Measurements from ENCODE around the gene SPEG.

Gene SPEG

GRCh38 chr2:219423652-219424377, 10.8 kb upstream of the SPEG start:
- DNase-seq (ENCODE audit: low read depth in 2 of 2) = no peak

GRCh38 chr2:219425238-219426067, 9.2 kb upstream of the SPEG start:
- no peak for DNase-seq (ENCODE audit: low read depth in 2 of 2)

GRCh38 chr2:219426068-219426443, 8.6 kb upstream of the SPEG start:
- no peak for DNase-seq (ENCODE audit: low read depth in 2 of 2)

- DNase-seq (ENCODE audit: low read depth in 2 of 2) = no peak
Measured at GRCh38 chr2:219426534-219427136, 8.0 kb upstream of the SPEG start.

- DNase-seq (ENCODE audit: low read depth in 2 of 2) = no peak
Measured at GRCh38 chr2:219428469-219428868, 6.2 kb upstream of the SPEG start.

GRCh38 chr2:219429958-219430606, 4.6 kb upstream of the SPEG start:
- DNase-seq (ENCODE audit: low read depth in 2 of 2) = no peak

GRCh38 chr2:219430633-219431615, 3.7 kb upstream of the SPEG start:
- DNase-seq (ENCODE audit: low read depth in 2 of 2) = no peak

- peak in 1 of 2 donors; percentile 25 for DNase-seq (ENCODE audit: low read depth in 2 of 2)
Measured at GRCh38 chr2:219433666-219434467, 776 bp upstream of the SPEG start.

- no peak for DNase-seq (ENCODE audit: low read depth in 2 of 2)
Measured at GRCh38 chr2:219434468-219434717, 250 bp upstream of the SPEG start.

GRCh38 chr2:219435701-219436100, 1.1 kb downstream of the SPEG start:
- DNase-seq (ENCODE audit: low read depth in 2 of 2) = no peak

GRCh38 chr2:219436491-219436890, 1.8 kb downstream of the SPEG start:
- DNase-seq (ENCODE audit: low read depth in 2 of 2) = no peak

- no peak for DNase-seq (ENCODE audit: low read depth in 2 of 2)
Measured at GRCh38 chr2:219437141-219437540, 2.5 kb downstream of the SPEG start.

- no peak for DNase-seq (ENCODE audit: low read depth in 2 of 2)
Measured at GRCh38 chr2:219437690-219438206, 3.1 kb downstream of the SPEG start.

GRCh38 chr2:219438453-219438852, 3.8 kb downstream of the SPEG start:
- no peak for DNase-seq (ENCODE audit: low read depth in 2 of 2)

- DNase-seq (ENCODE audit: low read depth in 2 of 2) = no peak
Measured at GRCh38 chr2:219439506-219439905, 4.9 kb downstream of the SPEG start.

GRCh38 chr2:219440388-219441256, 6.0 kb downstream of the SPEG start:
- DNase-seq (ENCODE audit: low read depth in 2 of 2) = no peak

- peak; percentile 29 for DNase-seq (ENCODE audit: low read depth in 2 of 2)
Measured at GRCh38 chr2:219441451-219442255, 7.0 kb downstream of the SPEG start.

GRCh38 chr2:219442256-219443015, 7.8 kb downstream of the SPEG start:
- no peak for DNase-seq (ENCODE audit: low read depth in 2 of 2)

Measured in activated CD4-positive, alpha-beta T cell treated with anti-CD3 and anti-CD28 coated beads for 24 hours (primary cell).